SK-N-SH treated with all-trans-retinoic acid at 6 μM for 48 hours (cell line): ENCODE measurements around the gene GRM7.

ENCODE experiments used
- ATAC-seq: fragments of 200-7000 bp; cut with Tn5 transposase; 3 replicates; pipeline ENCODE4 v1.9.1; 2020; ENCODE audit warnings: mild to moderate bottlenecking, moderate library complexity
- ARNTL ChIP-seq: fragments of 450-650 bp; formaldehyde crosslinking; IDR thresholded peaks from 2 replicates; pipeline ENCODE4 v1.5.0; 2020; ENCODE audit warnings: low read depth, mild to moderate bottlenecking, moderate library complexity, borderline replicate concordance
- BACH2 ChIP-seq: fragments of 250-450 bp; sonication (Bioruptor Pico); IDR thresholded peaks from 2 replicates; pipeline ENCODE4 v1.9.0; 2021; ENCODE audit warnings: mild to moderate bottlenecking, borderline replicate concordance
- CSDC2 ChIP-seq: fragments of 250-450 bp; sonication (Bioruptor Pico); IDR thresholded peaks from 2 replicates; pipeline ENCODE4 v1.5.0; 2020; ENCODE audit warnings: mild to moderate bottlenecking, moderate library complexity
- CSRNP3 ChIP-seq: fragments of 250-450 bp; sonication (Bioruptor Pico); IDR thresholded peaks from 2 replicates; pipeline ENCODE4 v1.5.1; 2021; ENCODE audit warnings: mild to moderate bottlenecking, moderate library complexity
- ESRRG ChIP-seq: fragments of 250-450 bp; sonication (Bioruptor Pico); IDR thresholded peaks from 2 replicates; pipeline ENCODE4 v1.6.1; 2021; ENCODE audit warnings: mild to moderate bottlenecking
- GLIS3 ChIP-seq: fragments of 250-450 bp; sonication (Bioruptor Pico); IDR thresholded peaks from 2 replicates; pipeline ENCODE4 v1.5.0; 2020; ENCODE audit warnings: mild to moderate bottlenecking, moderate library complexity
- ISL1 ChIP-seq: fragments of 250-450 bp; sonication (Bioruptor Pico); IDR thresholded peaks from 2 replicates; pipeline ENCODE4 v2.1.2; 2022; ENCODE audit warnings: mild to moderate bottlenecking, moderate library complexity
- OSR1 ChIP-seq: fragments of 250-450 bp; sonication (Bioruptor Pico); IDR thresholded peaks from 2 replicates; pipeline ENCODE4 v1.8.0; 2022; ENCODE audit warnings: moderate library complexity, mild to moderate bottlenecking, inconsistent platforms
- POU6F1 ChIP-seq: fragments of 250-450 bp; sonication (Bioruptor Pico); IDR thresholded peaks from 2 replicates; pipeline ENCODE4 v1.8.0; 2021; ENCODE audit warnings: low read depth, mild to moderate bottlenecking, moderate library complexity, borderline replicate concordance
- PPARA ChIP-seq: fragments of 250-450 bp; sonication (Bioruptor Pico); IDR thresholded peaks from 2 replicates; pipeline ENCODE4 v1.5.0; 2020; ENCODE audit warnings: mild to moderate bottlenecking, borderline replicate concordance
- RARB ChIP-seq: fragments of 250-450 bp; sonication (Bioruptor Pico); IDR thresholded peaks from 2 replicates; pipeline ENCODE4 v1.8.0; 2021; ENCODE audit warnings: mild to moderate bottlenecking, moderate library complexity
- SNAI2 ChIP-seq: fragments of 250-450 bp; sonication (Bioruptor Pico); IDR thresholded peaks from 2 replicates; pipeline ENCODE4 v1.5.0; 2020; ENCODE audit warnings: mild to moderate bottlenecking, moderate library complexity
- TCF4 ChIP-seq: fragments of 250-450 bp; sonication (Bioruptor Pico); IDR thresholded peaks from 2 replicates; pipeline ENCODE4 v1.8.0; 2021; ENCODE audit warnings: mild to moderate bottlenecking, moderate library complexity, borderline replicate concordance
- TOX ChIP-seq: fragments of 250-450 bp; sonication (Bioruptor Pico); IDR thresholded peaks from 2 replicates; pipeline ENCODE4 v1.8.0; 2021; ENCODE audit warnings: mild to moderate bottlenecking, moderate library complexity, borderline replicate concordance
- ZC3H10 ChIP-seq: fragments of 250-450 bp; sonication (Bioruptor Pico); IDR thresholded peaks from 2 replicates; pipeline ENCODE4 v1.5.1; 2021; ENCODE audit warnings: mild to moderate bottlenecking, moderate library complexity
- ZFP3 ChIP-seq: fragments of 250-450 bp; sonication (Bioruptor Pico); IDR thresholded peaks from 2 replicates; pipeline ENCODE4 v1.5.0; 2020; ENCODE audit warnings: mild to moderate bottlenecking, moderate library complexity
- ZFP30 ChIP-seq: fragments of 450-650 bp; formaldehyde crosslinking; IDR thresholded peaks from 2 replicates; pipeline ENCODE4 v1.5.0; 2022; ENCODE audit warnings: mild to moderate bottlenecking, moderate library complexity
- ZNF565 ChIP-seq: fragments of 450-650 bp; formaldehyde crosslinking; conservative IDR thresholded peaks from 2 replicates; pipeline ENCODE4 v1.5.0; 2020; ENCODE audit warnings: low read depth, mild to moderate bottlenecking, moderate library complexity
- ZNF70 ChIP-seq: fragments of 450-650 bp; formaldehyde crosslinking; IDR thresholded peaks from 2 replicates; pipeline ENCODE4 v1.5.0; 2020; ENCODE audit warnings: mild to moderate bottlenecking, moderate library complexity
- ZNF8 ChIP-seq: fragments of 450-650 bp; formaldehyde crosslinking; IDR thresholded peaks from 2 replicates; pipeline ENCODE4 v1.5.0; 2020; ENCODE audit warnings: mild to moderate bottlenecking, moderate library complexity
- TF ChIP-seq, protein P1 (sequence below): fragments of 250-450 bp; sonication (Bioruptor Pico); IDR thresholded peaks from 2 replicates; pipeline ENCODE4 v1.5.0; 2020; ENCODE audit warnings: mild to moderate bottlenecking, moderate library complexity
- TF ChIP-seq, protein P2 (sequence below): fragments of 250-450 bp; sonication (Bioruptor Pico); IDR thresholded peaks from 2 replicates; pipeline ENCODE4 v1.8.0; 2020; ENCODE audit warnings: mild to moderate bottlenecking, moderate library complexity, borderline replicate concordance

GRM7 gene

GRCh38 chr3:7315037-7315436 lies 454.1 kb downstream of the GRM7 start:
- TF ChIP-seq ZNF70 (CRISPR knock-in tag) = no peak
- TF ChIP-seq TCF4 (CRISPR knock-in tag) = no peak
- no peak for TF ChIP-seq SNAI2 (CRISPR knock-in tag)
- no peak for TF ChIP-seq RARB (CRISPR knock-in tag)
- no peak for TF ChIP-seq PPARA (CRISPR knock-in tag)
- TF ChIP-seq ZNF565 (CRISPR knock-in tag) = no peak
- TF ChIP-seq ARNTL (CRISPR knock-in tag) = no peak
- no peak for TF ChIP-seq OSR1 (CRISPR knock-in tag)
- no peak for TF ChIP-seq ZNF8 (CRISPR knock-in tag)
- TF ChIP-seq ISL1 (CRISPR knock-in tag) = no peak
- no peak for TF ChIP-seq GLIS3
- TF ChIP-seq ZFP30 (CRISPR knock-in tag) = no peak
- no peak for TF ChIP-seq ZFP3
- TF ChIP-seq CSDC2 (CRISPR knock-in tag) = no peak
- no peak for TF ChIP-seq ZC3H10 (CRISPR knock-in tag)
- no peak for ATAC-seq

- ATAC-seq = no peak
- TF ChIP-seq ZNF565 (CRISPR knock-in tag) = no peak
- TF ChIP-seq BACH2 (CRISPR knock-in tag) = no peak
- TF ChIP-seq TCF4 (CRISPR knock-in tag) = peak; percentile 95
- TF ChIP-seq POU6F1 (CRISPR knock-in tag) = no peak
- TF ChIP-seq, protein P1, sequence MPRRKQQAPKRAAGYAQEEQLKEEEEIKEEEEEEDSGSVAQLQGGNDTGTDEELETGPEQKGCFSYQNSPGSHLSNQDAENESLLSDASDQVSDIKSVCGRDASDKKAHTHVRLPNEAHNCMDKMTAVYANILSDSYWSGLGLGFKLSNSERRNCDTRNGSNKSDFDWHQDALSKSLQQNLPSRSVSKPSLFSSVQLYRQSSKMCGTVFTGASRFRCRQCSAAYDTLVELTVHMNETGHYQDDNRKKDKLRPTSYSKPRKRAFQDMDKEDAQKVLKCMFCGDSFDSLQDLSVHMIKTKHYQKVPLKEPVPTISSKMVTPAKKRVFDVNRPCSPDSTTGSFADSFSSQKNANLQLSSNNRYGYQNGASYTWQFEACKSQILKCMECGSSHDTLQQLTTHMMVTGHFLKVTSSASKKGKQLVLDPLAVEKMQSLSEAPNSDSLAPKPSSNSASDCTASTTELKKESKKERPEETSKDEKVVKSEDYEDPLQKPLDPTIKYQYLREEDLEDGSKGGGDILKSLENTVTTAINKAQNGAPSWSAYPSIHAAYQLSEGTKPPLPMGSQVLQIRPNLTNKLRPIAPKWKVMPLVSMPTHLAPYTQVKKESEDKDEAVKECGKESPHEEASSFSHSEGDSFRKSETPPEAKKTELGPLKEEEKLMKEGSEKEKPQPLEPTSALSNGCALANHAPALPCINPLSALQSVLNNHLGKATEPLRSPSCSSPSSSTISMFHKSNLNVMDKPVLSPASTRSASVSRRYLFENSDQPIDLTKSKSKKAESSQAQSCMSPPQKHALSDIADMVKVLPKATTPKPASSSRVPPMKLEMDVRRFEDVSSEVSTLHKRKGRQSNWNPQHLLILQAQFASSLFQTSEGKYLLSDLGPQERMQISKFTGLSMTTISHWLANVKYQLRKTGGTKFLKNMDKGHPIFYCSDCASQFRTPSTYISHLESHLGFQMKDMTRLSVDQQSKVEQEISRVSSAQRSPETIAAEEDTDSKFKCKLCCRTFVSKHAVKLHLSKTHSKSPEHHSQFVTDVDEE (CRISPR knock-in tag) = peak; percentile 25; the same call in 1 of the 2 replicates
These were observed 462.2 kb downstream of the GRM7 start for GRCh38 chr3:7322957-7323669.

DNA sequence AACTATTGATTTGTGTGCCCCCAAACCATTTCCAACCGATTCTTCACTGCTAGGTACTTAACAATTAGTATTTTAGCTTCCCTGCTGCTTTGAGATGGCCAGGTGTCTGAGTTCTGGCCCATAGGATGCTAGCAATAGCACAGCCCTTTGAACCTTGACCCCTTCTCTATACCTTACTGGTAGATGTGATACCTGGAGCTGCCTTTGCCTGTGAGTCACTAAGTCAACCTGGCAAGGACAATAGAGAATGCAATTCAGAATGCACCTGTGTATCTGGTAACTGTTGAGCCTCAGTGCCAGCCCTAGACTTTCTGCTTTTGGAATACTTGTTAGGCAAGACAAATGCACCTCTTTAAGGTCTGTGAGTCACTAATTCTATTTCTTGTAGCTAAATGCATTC lies 467.4 kb downstream of the GRM7 start:
- no peak for ATAC-seq
- TF ChIP-seq, protein P2, sequence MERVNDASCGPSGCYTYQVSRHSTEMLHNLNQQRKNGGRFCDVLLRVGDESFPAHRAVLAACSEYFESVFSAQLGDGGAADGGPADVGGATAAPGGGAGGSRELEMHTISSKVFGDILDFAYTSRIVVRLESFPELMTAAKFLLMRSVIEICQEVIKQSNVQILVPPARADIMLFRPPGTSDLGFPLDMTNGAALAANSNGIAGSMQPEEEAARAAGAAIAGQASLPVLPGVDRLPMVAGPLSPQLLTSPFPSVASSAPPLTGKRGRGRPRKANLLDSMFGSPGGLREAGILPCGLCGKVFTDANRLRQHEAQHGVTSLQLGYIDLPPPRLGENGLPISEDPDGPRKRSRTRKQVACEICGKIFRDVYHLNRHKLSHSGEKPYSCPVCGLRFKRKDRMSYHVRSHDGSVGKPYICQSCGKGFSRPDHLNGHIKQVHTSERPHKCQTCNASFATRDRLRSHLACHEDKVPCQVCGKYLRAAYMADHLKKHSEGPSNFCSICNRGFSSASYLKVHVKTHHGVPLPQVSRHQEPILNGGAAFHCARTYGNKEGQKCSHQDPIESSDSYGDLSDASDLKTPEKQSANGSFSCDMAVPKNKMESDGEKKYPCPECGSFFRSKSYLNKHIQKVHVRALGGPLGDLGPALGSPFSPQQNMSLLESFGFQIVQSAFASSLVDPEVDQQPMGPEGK = no peak
- TF ChIP-seq CSRNP3 (CRISPR knock-in tag) (no peak), ESRRG (no peak), TCF4 (CRISPR knock-in tag) (no peak), TOX (CRISPR knock-in tag) (no peak), ISL1 (CRISPR knock-in tag) (no peak), ZC3H10 (CRISPR knock-in tag) (no peak), RARB (CRISPR knock-in tag) (no peak), ZNF70 (CRISPR knock-in tag) (no peak), ZNF8 (CRISPR knock-in tag) (no peak), SNAI2 (CRISPR knock-in tag) (no peak), CSDC2 (CRISPR knock-in tag) (no peak), GLIS3 (no peak)
